GM21825 (cell line): ENCODE measurements around the gene INSYN2B.
"Not testable (repeated sequence)": the region's sequence is repeated elsewhere in the genome, so short reads cannot be mapped to it uniquely, and the experiment has no call there.

Experiments
- ATAC-seq: cut with Tn5 transposase; IDR thresholded peaks from one replicate; pipeline ENCODE4 v1.9.1; 2021; ENCODE audit warnings: mild to moderate bottlenecking, moderate library complexity; ENCODE audit not compliant: unreplicated experiment

INSYN2B gene

GRCh38 chr5:169973056-169973455, 7.2 kb downstream of the INSYN2B start:
- ATAC-seq, result no peak

DNA sequence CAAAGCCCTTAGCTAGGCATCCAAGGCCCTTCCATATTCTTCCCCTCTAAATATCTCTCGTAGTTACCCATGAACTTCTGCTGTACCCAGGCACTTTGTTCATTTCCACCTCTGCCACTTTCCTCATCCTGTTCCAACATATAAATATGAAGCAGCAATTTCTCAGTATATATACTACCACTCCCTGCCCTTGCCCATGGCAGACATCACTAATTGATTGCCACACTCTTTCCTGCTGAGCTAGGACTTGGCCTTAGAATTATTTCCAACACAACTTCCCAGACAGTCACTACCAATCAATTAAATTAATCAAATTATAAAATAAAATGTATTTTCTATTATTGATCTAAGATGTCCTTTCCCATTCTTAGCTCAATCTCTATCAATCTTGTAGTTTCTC, 8.5 kb downstream of the INSYN2B start:
- ATAC-seq, result no peak

GRCh38 chr5:169970911-169971765, 9.2 kb downstream of the INSYN2B start:
- no peak for ATAC-seq

- ATAC-seq, result no peak
These were observed 10.0 kb downstream of the INSYN2B start for GRCh38 chr5:169970339-169970738.

DNA sequence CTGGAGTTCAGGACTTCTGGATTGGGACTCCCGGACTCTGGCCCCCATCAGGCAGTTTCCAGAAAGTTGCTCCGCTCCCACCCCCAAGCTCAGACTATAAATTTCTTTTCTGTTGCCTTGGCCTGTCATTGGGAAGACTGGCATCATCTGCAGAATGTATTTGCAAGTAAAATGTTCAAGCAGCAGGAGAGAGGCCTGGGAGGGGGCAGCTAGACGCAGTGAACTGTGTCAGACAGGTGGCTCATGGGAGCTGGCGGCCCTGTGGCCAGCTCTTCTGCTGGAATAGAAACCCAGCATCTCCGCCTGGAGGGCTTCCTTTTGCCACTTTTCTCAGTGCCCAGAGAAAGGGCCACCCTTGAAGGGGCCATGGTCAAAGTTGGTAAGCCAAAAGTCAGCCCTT, 16.0 kb downstream of the INSYN2B start:
- no peak for ATAC-seq

- no peak for ATAC-seq
These were observed 19.6 kb downstream of the INSYN2B start for GRCh38 chr5:169960659-169961058.

DNA sequence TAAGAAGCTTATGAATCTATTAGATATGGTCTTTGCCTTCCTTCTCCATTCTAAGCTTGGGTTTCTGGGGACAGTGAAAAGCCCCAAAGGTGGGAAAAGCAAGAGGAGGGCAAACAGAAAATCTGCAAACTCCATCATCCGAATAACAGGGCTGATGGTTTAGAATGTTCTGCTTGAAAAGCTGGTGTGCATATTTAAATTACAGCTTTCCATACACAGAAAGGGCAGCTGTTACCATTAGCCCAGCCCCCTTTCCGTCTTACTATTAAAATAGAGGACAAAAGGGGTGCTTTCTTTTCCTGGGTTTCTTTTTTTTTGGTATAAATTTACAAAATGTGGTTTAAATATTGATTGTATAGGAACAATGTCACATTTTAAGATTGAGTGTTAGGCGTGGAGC, 22.0 kb downstream of the INSYN2B start:
- ATAC-seq, result no peak

- no peak for ATAC-seq
These were observed 23.5 kb downstream of the INSYN2B start for GRCh38 chr5:169956756-169957155.

DNA sequence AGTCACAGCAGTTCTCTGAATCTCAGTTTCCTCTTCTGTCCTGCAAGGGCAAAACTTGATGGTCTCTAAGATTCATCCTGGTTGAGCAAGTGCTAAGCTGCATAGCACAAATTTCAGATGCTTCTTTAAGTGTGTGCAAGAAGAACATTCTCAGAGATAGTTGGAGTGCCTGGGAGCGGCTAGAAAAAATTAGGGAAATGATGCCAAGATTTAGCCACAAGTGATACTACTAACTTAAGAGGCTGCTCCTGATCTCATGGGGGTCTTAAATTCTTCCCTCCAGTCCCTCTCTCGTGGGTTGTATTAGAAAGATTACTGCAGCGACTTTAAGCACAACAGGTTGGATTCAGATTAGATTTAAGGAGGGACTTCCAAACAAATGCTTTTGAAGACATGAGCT, 24.2 kb downstream of the INSYN2B start:
- ATAC-seq, result no peak

- no peak for ATAC-seq
These were observed 25.5 kb downstream of the INSYN2B start for GRCh38 chr5:169954786-169955185.

GRCh38 chr5:169953196-169953595, 27.1 kb downstream of the INSYN2B start:
- not testable (repeated sequence) for ATAC-seq

GRCh38 chr5:169950333-169950732, 30.0 kb downstream of the INSYN2B start:
- ATAC-seq, result no peak

- ATAC-seq, result no peak
These were observed 33.5 kb downstream of the INSYN2B start for GRCh38 chr5:169946743-169947295.

- ATAC-seq, result no peak
These were observed 34.4 kb downstream of the INSYN2B start for GRCh38 chr5:169945831-169946261.

- no peak for ATAC-seq
These were observed 35.2 kb downstream of the INSYN2B start for GRCh38 chr5:169944922-169945680.

DNA sequence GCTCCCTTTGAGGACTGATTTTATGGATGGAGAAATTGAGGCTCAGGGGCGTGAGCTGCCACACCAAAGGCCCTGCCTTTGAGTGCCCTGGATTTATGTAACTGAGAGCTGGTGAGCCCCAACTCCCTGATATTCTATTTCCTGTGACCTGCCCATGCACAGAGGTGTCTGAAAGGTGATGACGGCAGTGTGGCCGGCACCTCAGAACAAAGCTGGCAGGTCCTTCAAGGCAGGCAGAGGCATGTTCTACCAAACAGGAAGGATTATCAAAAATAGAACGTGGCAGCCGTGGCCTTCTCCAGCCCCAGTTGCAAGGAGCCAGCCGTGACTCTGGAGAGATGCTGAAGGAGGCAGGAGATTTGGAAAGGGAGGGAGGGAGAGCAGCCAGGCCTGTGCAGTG, 36.2 kb downstream of the INSYN2B start:
- ATAC-seq, result no peak

- ATAC-seq, result no peak
These were observed 37.3 kb downstream of the INSYN2B start for GRCh38 chr5:169943026-169943425.

DNA sequence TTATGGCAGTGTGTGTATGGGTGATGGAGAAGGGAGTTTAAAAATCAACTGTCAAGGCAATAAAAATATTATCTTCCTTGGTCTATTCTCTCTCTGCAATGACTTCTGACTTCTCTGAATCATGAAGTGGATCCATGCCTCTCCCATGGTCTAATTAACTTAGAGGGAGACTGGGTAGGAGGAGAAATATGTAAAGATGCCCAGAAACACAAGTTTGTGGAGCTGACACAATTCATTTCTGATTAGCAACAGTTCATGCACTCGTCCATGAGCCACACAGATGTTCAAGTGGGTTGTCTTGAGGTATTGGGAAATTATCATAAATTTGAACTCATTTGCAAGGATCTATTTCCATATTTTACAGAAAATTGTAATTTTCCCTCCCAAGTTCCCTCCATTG, 38.1 kb downstream of the INSYN2B start:
- no peak for ATAC-seq

DNA sequence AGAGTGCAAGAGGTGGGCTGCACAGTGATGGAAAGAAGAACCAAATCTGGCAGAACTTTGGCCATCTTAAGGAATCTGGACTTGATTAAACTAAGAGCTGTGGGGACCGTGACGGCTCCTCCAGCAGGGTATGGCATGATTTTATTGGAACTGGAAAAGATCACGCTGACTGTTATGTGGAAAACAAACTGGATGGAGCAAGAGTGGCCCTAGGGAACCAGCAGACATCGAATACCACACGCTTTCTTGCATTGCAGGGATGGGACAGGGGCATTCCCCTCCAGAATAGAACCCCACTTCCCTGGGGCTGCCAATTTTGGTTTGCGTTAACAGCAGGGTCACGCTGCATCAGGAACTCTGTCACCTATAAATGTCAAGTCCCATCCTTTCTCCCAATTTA, 38.8 kb downstream of the INSYN2B start:
- ATAC-seq, result no peak

DNA sequence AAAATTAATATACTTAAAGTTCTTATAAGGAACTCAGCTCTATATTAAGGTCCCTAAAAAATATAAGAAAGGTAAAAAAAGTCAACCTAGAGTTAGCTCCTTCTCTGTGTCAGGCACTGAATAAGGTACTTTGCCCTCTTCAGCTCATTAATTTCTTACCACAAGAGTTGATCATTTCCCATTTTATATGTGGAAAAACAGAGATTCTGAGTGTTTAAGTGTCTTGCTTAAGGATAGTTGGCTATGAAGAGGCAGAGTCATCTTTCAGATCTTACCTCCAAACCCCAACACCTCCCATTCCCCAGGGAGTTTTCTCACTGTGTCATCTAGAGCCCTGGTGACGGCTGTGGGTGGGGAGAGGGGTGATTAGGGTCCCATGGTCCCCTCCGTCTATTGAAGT, 40.6 kb downstream of the INSYN2B start:
- ATAC-seq, result no peak

GRCh38 chr5:169938439-169938838, 41.9 kb downstream of the INSYN2B start:
- ATAC-seq, result no peak

- ATAC-seq, result no peak
These were observed 44.5 kb downstream of the INSYN2B start for GRCh38 chr5:169935762-169936161.
